T-helper 2 cell treated with Interferon-gamma antibody and Interleukin-4, amounts not matched to agents 5 μg/mL and 100 μg/mL, for 36 hours (primary cell): ENCODE results near the gene TGFBR3.
"Not testable (repeated sequence)": the region's sequence is repeated elsewhere in the genome, so short reads cannot be mapped to it uniquely, and the experiment has no call there.

Experiments used
- DNase-seq: peaks from one replicate; pipeline ENCODE4 v3.0.0; 2021; ENCODE audit warnings: low spot score
- H3K27ac Mint-ChIP-seq: one replicate; pipeline ENCODE4 v1.8.0; 2021; ENCODE audit warnings: mild to moderate bottlenecking, mixed read lengths
- H3K27me3 Mint-ChIP-seq: one replicate; pipeline ENCODE4 v1.8.0; 2021; ENCODE audit warnings: low read depth, mixed read lengths
- H3K36me3 Mint-ChIP-seq: one replicate; pipeline ENCODE4 v1.8.0; 2021; ENCODE audit warnings: low read depth, mixed read lengths
- H3K4me1 Mint-ChIP-seq: one replicate; pipeline ENCODE4 v1.8.0; 2021; ENCODE audit warnings: low read depth, mixed read lengths
- H3K4me3 Mint-ChIP-seq: one replicate; pipeline ENCODE4 v1.8.0; 2022; ENCODE audit warnings: mild to moderate bottlenecking, moderate library complexity, mixed read lengths
- H3K9me3 Mint-ChIP-seq: one replicate; pipeline ENCODE4 v1.8.0; 2021; ENCODE audit warnings: mixed read lengths

Gene TGFBR3

DNA sequence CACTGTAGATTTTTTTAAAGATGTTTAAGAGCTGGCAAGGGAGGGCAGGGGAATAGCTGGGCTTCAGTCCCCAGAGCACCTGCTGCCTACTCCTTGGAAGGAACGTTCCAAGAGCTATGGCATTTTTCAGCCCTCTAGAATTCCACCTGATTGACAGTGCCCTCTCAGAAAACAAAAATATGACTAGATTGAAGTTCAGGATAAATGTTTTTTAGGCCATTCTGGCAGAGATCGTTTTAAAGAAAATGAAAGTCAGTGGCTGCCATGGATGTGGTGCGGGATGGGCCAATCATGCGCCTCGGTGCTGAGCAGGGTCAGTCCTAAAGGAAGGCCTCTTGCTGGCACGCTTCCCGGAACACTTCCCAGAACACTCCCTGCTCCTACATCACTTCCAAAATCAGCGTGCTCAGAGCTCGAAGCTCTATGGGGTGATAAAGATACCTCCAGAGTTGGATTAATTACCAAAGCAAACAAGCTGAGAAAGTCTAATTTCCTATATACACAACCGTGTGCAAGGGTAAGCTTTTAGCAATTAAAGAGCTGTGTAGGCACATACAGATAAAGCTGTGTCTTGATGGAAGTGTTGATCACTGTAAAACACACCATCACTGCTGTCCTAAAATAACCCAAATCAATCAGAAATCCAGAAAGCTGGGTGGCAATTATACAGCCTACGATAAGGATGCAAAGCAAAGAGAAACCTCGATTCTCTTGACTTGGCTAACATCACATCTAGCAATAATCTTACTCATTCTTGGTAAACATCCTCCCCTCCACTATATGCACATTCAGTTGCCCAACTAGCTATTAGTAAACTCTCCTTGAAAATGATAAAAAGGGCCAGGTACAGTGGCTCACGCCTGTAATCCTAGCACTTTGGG is 34.6 kb downstream of the TGFBR3 start:
- peaks cover 2% of the 10 kb centered on the region for H3K4me1 Mint-ChIP-seq
- H3K27ac Mint-ChIP-seq = no peak overlapping the region
- no peak overlapping the region for H3K4me3 Mint-ChIP-seq
- peaks cover 3% of the 10 kb centered on the region for H3K36me3 Mint-ChIP-seq
- no peaks in the 10 kb centered on the region for H3K27me3 Mint-ChIP-seq
- DNase-seq = no peak
- peaks cover 4% of the 10 kb centered on the region for H3K9me3 Mint-ChIP-seq

GRCh38 chr1:91850708-91851107 is 35.2 kb downstream of the TGFBR3 start:
- H3K27ac Mint-ChIP-seq = no peak overlapping the region
- H3K4me1 Mint-ChIP-seq = peaks cover 2% of the 10 kb centered on the region
- H3K9me3 Mint-ChIP-seq = peaks cover 4% of the 10 kb centered on the region
- H3K36me3 Mint-ChIP-seq = peaks cover 3% of the 10 kb centered on the region
- no peak overlapping the region for H3K4me3 Mint-ChIP-seq
- no peak for DNase-seq
- H3K27me3 Mint-ChIP-seq = no peaks in the 10 kb centered on the region

DNA sequence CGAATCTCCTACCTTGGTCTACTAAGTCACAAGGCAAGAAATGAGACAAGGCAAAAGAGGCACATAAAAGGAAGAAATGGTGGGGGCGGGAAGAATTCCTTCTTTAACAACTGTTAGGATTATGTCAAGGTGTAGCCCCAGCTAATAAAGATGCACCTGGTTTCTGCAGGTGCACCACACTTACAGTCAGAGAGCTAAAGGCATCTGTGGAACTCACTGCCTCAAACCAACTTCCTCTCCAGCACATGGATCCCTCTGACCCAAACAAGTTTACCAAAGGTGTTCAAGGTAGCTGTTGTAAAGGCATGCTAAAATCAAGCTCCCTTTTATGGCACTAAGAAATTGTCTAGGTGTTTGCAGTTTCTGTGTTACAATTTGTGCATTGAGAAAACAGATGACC is 38.1 kb downstream of the TGFBR3 start:
- H3K36me3 Mint-ChIP-seq = no peaks in the 10 kb centered on the region
- H3K4me1 Mint-ChIP-seq = peaks cover 2% of the 10 kb centered on the region
- no peak overlapping the region for H3K27ac Mint-ChIP-seq
- DNase-seq = no peak
- peaks cover 11% of the 10 kb centered on the region for H3K9me3 Mint-ChIP-seq
- no peaks in the 10 kb centered on the region for H3K27me3 Mint-ChIP-seq
- no peak overlapping the region for H3K4me3 Mint-ChIP-seq

DNA sequence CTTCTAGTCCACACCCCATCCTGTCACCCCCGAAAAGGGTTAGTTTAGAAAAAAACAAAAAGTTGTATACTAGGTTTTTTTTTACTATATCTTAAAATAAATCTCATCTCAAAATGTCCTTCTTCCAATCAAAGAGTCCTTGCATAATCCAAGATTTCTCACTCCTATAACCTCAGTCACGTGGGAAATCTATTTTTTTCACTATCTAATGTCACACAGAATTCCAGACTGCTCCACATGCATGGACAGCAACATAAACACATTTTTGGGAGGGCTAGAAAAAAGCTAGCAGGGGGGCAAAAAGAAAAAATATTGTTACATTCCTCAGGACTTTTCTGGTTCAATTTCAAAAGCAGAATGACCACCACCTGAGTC is 39.3 kb downstream of the TGFBR3 start:
- peaks cover 11% of the 10 kb centered on the region for H3K4me1 Mint-ChIP-seq
- peaks cover 11% of the 10 kb centered on the region for H3K9me3 Mint-ChIP-seq
- no peak overlapping the region for H3K4me3 Mint-ChIP-seq
- DNase-seq = no peak
- no peaks in the 10 kb centered on the region for H3K36me3 Mint-ChIP-seq
- H3K27ac Mint-ChIP-seq = no peak overlapping the region
- H3K27me3 Mint-ChIP-seq = no peaks in the 10 kb centered on the region

GRCh38 chr1:91846007-91846638 is 39.8 kb downstream of the TGFBR3 start:
- H3K9me3 Mint-ChIP-seq = peaks cover 11% of the 10 kb centered on the region
- H3K36me3 Mint-ChIP-seq = peaks cover under 1% of the 10 kb centered on the region
- no peak for DNase-seq
- H3K27ac Mint-ChIP-seq = no peak overlapping the region
- H3K4me3 Mint-ChIP-seq = no peak overlapping the region
- no peaks in the 10 kb centered on the region for H3K27me3 Mint-ChIP-seq
- H3K4me1 Mint-ChIP-seq = peaks cover 11% of the 10 kb centered on the region

GRCh38 chr1:91844862-91845528 is 41.0 kb downstream of the TGFBR3 start:
- Mint-ChIP-seq H3K9me3 (peaks cover 11% of the 10 kb centered on the region), H3K27ac (no peak overlapping the region), H3K4me1 (peaks cover 11% of the 10 kb centered on the region), H3K4me3 (no peak overlapping the region), H3K27me3 (no peaks in the 10 kb centered on the region), H3K36me3 (peaks cover 2% of the 10 kb centered on the region)
- DNase-seq = no peak

DNA sequence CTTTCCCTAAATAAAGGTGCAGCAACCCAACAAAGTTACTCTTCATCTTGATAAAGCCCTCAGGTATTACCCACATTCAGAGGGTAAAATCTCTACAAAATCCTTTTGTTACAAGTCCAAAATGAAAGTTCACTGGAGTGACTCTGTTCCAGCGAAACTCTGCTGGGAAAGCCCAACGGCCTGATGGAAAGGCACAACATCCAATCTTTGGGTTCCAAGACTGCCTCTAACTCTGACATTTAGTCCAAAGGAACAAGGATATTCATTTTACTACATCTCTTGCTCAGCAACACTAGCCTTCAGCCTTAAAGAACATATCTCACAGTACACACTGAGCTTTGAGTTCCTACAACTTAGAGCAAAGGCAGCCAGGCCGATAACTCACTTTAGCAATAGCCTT is 42.1 kb downstream of the TGFBR3 start:
- no peak overlapping the region for H3K4me3 Mint-ChIP-seq
- no peak overlapping the region for H3K27ac Mint-ChIP-seq

GRCh38 chr1:91842563-91842962 is 43.4 kb downstream of the TGFBR3 start:
- Mint-ChIP-seq H3K27ac (no peak overlapping the region), H3K27me3 (peaks cover 4% of the 10 kb centered on the region), H3K4me1 (peaks cover 11% of the 10 kb centered on the region), H3K36me3 (peaks cover 2% of the 10 kb centered on the region), H3K9me3 (peaks cover 11% of the 10 kb centered on the region), H3K4me3 (no peak overlapping the region)
- no peak for DNase-seq

More for the DNA sequence above, 42.1 kb downstream of the TGFBR3 start:
- Mint-ChIP-seq H3K27me3 (peaks cover 1% of the 10 kb centered on the region), H3K4me1 (peaks cover 11% of the 10 kb centered on the region), H3K9me3 (peaks cover 11% of the 10 kb centered on the region), H3K36me3 (peaks cover 2% of the 10 kb centered on the region)
- DNase-seq = no peak

GRCh38 chr1:91842056-91842455 is 43.9 kb downstream of the TGFBR3 start:
- H3K4me1 Mint-ChIP-seq = peaks cover 11% of the 10 kb centered on the region
- H3K27ac Mint-ChIP-seq = no peak overlapping the region
- no peak overlapping the region for H3K4me3 Mint-ChIP-seq
- peaks cover 4% of the 10 kb centered on the region for H3K27me3 Mint-ChIP-seq
- H3K9me3 Mint-ChIP-seq = peaks cover 11% of the 10 kb centered on the region
- peaks cover 2% of the 10 kb centered on the region for H3K36me3 Mint-ChIP-seq
- no peak for DNase-seq

GRCh38 chr1:91840276-91840675 is 45.7 kb downstream of the TGFBR3 start:
- H3K27me3 Mint-ChIP-seq, H3K4me3 Mint-ChIP-seq, H3K27ac Mint-ChIP-seq, DNase-seq, H3K36me3 Mint-ChIP-seq: not testable (repeated sequence)
- Mint-ChIP-seq H3K4me1 (peaks cover 11% of the 10 kb centered on the region), H3K9me3 (peaks cover 11% of the 10 kb centered on the region)

GRCh38 chr1:91836331-91837040 is 49.5 kb downstream of the TGFBR3 start:
- no peaks in the 10 kb centered on the region for H3K4me1 Mint-ChIP-seq

DNA sequence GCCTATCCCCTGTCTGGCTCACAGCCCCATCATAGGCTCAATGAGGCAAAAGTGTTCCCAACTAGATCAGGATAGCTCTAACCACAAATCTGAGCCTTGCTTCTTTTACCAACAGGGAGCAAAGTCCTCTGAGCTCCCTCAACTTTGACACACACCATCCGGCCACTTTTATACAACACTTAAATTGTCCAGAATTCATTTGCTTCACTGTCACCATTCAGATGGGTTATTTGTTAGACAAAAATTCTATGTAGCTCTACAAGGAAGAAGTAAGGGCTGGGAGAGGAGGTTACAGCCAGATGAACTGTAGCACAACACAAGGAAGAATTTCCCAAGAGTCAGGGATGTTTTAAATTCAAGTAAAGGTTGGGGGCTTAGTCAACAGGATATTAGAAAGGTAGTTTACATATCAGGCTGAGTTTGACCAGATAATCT is 50.8 kb downstream of the TGFBR3 start:
- no peak overlapping the region for H3K27ac Mint-ChIP-seq
- DNase-seq = no peak
- no peaks in the 10 kb centered on the region for H3K36me3 Mint-ChIP-seq
- peaks cover 4% of the 10 kb centered on the region for H3K27me3 Mint-ChIP-seq
- no peak overlapping the region for H3K4me3 Mint-ChIP-seq
- H3K4me1 Mint-ChIP-seq = peaks cover 3% of the 10 kb centered on the region
- no peaks in the 10 kb centered on the region for H3K9me3 Mint-ChIP-seq

More at GRCh38 chr1:91836331-91837040, 49.5 kb downstream of the TGFBR3 start:
- DNase-seq = no peak
- Mint-ChIP-seq H3K9me3 (no peaks in the 10 kb centered on the region), H3K4me3 (no peak overlapping the region), H3K36me3 (peaks cover 2% of the 10 kb centered on the region), H3K27ac (no peak overlapping the region), H3K27me3 (peaks cover 4% of the 10 kb centered on the region)

- not testable (repeated sequence) for H3K9me3 Mint-ChIP-seq, H3K27ac Mint-ChIP-seq, H3K36me3 Mint-ChIP-seq, DNase-seq, H3K4me1 Mint-ChIP-seq, H3K4me3 Mint-ChIP-seq, H3K27me3 Mint-ChIP-seq
Observed at GRCh38 chr1:91834549-91834948, 51.4 kb downstream of the TGFBR3 start.
